Measurements from ENCODE around the gene PITX1. TPM values are rescaled to one million over a fixed set of nuclear protein-coding genes. Genes with fewer than 3 reads are reported as not detected.
"Not testable (repeated sequence)": the region's sequence is repeated elsewhere in the genome, so short reads cannot be mapped to it uniquely, and the experiment has no call there.

The PITX1 gene
- total RNA-seq, 1 experiment from 2014 or later, result 31.0 TPM

DNA sequence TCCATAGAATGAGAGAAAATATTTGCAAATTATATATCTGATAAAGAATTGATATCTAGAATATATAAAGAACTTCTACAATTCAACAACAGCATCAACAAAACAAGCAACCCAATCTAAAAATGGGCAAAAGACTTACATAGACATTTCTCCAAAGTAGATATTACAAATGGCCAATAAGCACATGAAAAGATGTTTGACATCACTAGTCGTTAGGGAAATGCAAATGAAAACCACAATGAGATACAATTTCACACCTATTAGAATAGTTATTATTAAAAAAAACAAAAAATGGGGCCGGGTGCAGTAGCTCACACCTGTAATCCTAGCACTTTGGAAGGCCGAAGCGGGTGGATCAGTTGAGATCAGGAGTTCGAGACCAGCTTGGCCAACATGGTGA lies 41.9 kb downstream of the PITX1 start:
- ChIA-PET POLR2A (no interaction called here), CTCF (no interaction called here), RAD21 (ENCODE audit: low non-redundant PET in 1 of 2, low total read pairs in 2 of 2, uncharacterized antibody in 2 of 2, unreplicated experiment in 2 of 2) (no interaction called here)
- no TSS peak for BruUV-seq (replicated peaks)
- Histone ChIP-seq H3K36me3 (ENCODE audit: control insufficient read depth in 1 of 2, insufficient read depth in 2 of 2, low read length in 2 of 2) (no peaks in the 10 kb centered on the region), H3K27ac (ENCODE audit: low read depth, low read length) (no peak overlapping the region), H3K4me1 (ENCODE audit: control insufficient read depth in 1 of 2, insufficient read depth in 2 of 2, low read length in 2 of 2) (no peaks in the 10 kb centered on the region), H2AFZ (ENCODE audit: low read depth, low read length, poor library complexity, severe bottlenecking) (no peak overlapping the region), H4K20me1 (ENCODE audit: insufficient read depth) (no peaks in the 10 kb centered on the region), H3K9ac (ENCODE audit: low read length) (no peak overlapping the region), H3K9me3 (ENCODE audit: control insufficient read depth in 1 of 2, insufficient read depth in 1 of 2, low read depth in 1 of 2, low read length in 2 of 2) (no peaks in the 10 kb centered on the region), H3K79me2 (ENCODE audit: insufficient read depth, low read length) (no peaks in the 10 kb centered on the region), H3K9me2 (ENCODE audit: insufficient read depth) (no peaks in the 10 kb centered on the region), H3K4me2 (ENCODE audit: low read length) (no peak overlapping the region), H3K27me3 (ENCODE audit: insufficient read depth, low read length) (no peaks in the 10 kb centered on the region), H3K4me3 (replicated peaks in 1 of 2; ENCODE audit: low read depth in 1 of 2, low read length in 2 of 2) (no peak overlapping the region)
- ATAC-seq (no peak), DNase-seq (ENCODE audit: low read depth, low spot score) (no peak)
- intact Hi-C loops (cut with micrococcal nuclease), result no loop called here
- TF ChIP-seq TCF7L2 (IDR thresholded peaks at IDR 0.05; ENCODE audit: borderline replicate concordance, extremely low read depth, insufficient read depth, insufficient read length) (no peak), JUND (IDR thresholded peaks at IDR 0.05) (no peak), EZH2 (IDR thresholded peaks at IDR 0.05) (no peak), RAD21 (IDR thresholded peaks at IDR 0.05; ENCODE audit: low read depth) (no peak), SP1 (IDR thresholded peaks at IDR 0.05; ENCODE audit: low read depth) (no peak)

DNA sequence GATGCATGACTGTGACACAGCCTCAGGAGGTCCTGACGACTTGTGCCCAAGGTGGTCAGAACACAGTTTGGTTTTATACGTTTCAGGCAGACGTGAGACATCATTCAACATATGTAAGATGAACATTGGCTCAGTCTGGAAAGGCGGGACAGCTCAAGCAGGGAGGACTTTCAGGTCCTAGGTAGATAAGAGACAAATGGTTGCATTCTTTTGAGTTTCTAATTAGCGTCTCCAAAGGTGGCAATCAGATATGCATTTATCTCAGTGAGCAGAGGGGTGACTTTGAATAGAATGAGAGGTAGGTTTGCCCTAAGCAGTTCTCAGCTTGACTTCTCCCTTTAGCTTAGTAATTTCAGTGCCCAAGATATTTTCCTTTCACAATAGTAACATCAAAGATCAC lies 43.8 kb downstream of the PITX1 start:
- H3K9me2 ChIP-seq (ENCODE audit: insufficient read depth); CTCF ChIA-PET; H4K20me1 ChIP-seq (ENCODE audit: insufficient read depth); POLR2A ChIA-PET; H3K4me1 ChIP-seq (ENCODE audit: control insufficient read depth in 1 of 2, insufficient read depth in 2 of 2, low read length in 2 of 2); DNase-seq (ENCODE audit: low read depth, low spot score); H3K27ac ChIP-seq (ENCODE audit: low read depth, low read length); H3K79me2 ChIP-seq (ENCODE audit: insufficient read depth, low read length); H3K9ac ChIP-seq (ENCODE audit: low read length); H3K9me3 ChIP-seq (ENCODE audit: control insufficient read depth in 1 of 2, insufficient read depth in 1 of 2, low read depth in 1 of 2, low read length in 2 of 2); BruUV-seq (replicated peaks); H3K4me3 ChIP-seq (replicated peaks in 1 of 2; ENCODE audit: low read depth in 1 of 2, low read length in 2 of 2); ATAC-seq; H3K4me2 ChIP-seq (ENCODE audit: low read length); RAD21 ChIA-PET (ENCODE audit: low non-redundant PET in 1 of 2, low total read pairs in 2 of 2, uncharacterized antibody in 2 of 2, unreplicated experiment in 2 of 2); intact Hi-C loops (cut with micrococcal nuclease); H3K36me3 ChIP-seq (ENCODE audit: control insufficient read depth in 1 of 2, insufficient read depth in 2 of 2, low read length in 2 of 2); H2AFZ ChIP-seq (ENCODE audit: low read depth, low read length, poor library complexity, severe bottlenecking); H3K27me3 ChIP-seq (ENCODE audit: insufficient read depth, low read length): not testable (repeated sequence)
